ENCODE measurements around the gene PRXL2A. TPM values are rescaled to one million over a fixed set of nuclear protein-coding genes. Genes with fewer than 3 reads are reported as not detected.

PRXL2A gene, protein sequence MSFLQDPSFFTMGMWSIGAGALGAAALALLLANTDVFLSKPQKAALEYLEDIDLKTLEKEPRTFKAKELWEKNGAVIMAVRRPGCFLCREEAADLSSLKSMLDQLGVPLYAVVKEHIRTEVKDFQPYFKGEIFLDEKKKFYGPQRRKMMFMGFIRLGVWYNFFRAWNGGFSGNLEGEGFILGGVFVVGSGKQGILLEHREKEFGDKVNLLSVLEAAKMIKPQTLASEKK
- polyA plus RNA-seq (2012; ENCODE audit: insufficient read length, low read depth): 6.9 TPM

GRCh38 chr10:80408242-80409101 is at the start of gene PRXL2A:
PRXL2A (plus strand) TSS chr10:80408551; CDS start chr10:80420468, 11,917 bp downstream.
- TF ChIP-seq FOXP2 (optimal IDR thresholded peaks at IDR 0.05; ENCODE audit: borderline replicate concordance, extremely low read depth, extremely low read length, insufficient read depth): no peak

GRCh38 chr10:80359644-80360043 is 48.7 kb upstream of the PRXL2A start:
- no peak for TF ChIP-seq FOXP2 (optimal IDR thresholded peaks at IDR 0.05; ENCODE audit: borderline replicate concordance, extremely low read depth, extremely low read length, insufficient read depth)

GRCh38 chr10:80365510-80365909 is 42.8 kb upstream of the PRXL2A start:
- TF ChIP-seq POLR2AphosphoS5 (IDR thresholded peaks at IDR 0.05; ENCODE audit: low read depth, low read length) (no peak), FOXP2 (optimal IDR thresholded peaks at IDR 0.05; ENCODE audit: borderline replicate concordance, extremely low read depth, extremely low read length, insufficient read depth) (no peak), TAF1 (IDR thresholded peaks at IDR 0.05; ENCODE audit: borderline replicate concordance, insufficient read depth, low read length) (no peak), SIN3A (IDR thresholded peaks at IDR 0.05; ENCODE audit: borderline replicate concordance, insufficient read depth, low read length) (no peak)
- TF ChIP-seq, protein P1, sequence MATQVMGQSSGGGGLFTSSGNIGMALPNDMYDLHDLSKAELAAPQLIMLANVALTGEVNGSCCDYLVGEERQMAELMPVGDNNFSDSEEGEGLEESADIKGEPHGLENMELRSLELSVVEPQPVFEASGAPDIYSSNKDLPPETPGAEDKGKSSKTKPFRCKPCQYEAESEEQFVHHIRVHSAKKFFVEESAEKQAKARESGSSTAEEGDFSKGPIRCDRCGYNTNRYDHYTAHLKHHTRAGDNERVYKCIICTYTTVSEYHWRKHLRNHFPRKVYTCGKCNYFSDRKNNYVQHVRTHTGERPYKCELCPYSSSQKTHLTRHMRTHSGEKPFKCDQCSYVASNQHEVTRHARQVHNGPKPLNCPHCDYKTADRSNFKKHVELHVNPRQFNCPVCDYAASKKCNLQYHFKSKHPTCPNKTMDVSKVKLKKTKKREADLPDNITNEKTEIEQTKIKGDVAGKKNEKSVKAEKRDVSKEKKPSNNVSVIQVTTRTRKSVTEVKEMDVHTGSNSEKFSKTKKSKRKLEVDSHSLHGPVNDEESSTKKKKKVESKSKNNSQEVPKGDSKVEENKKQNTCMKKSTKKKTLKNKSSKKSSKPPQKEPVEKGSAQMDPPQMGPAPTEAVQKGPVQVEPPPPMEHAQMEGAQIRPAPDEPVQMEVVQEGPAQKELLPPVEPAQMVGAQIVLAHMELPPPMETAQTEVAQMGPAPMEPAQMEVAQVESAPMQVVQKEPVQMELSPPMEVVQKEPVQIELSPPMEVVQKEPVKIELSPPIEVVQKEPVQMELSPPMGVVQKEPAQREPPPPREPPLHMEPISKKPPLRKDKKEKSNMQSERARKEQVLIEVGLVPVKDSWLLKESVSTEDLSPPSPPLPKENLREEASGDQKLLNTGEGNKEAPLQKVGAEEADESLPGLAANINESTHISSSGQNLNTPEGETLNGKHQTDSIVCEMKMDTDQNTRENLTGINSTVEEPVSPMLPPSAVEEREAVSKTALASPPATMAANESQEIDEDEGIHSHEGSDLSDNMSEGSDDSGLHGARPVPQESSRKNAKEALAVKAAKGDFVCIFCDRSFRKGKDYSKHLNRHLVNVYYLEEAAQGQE (IDR thresholded peaks at IDR 0.05; ENCODE audit: insufficient read depth in 1 of 2, low read depth in 2 of 2, low read length in 2 of 2): no peak

DNA sequence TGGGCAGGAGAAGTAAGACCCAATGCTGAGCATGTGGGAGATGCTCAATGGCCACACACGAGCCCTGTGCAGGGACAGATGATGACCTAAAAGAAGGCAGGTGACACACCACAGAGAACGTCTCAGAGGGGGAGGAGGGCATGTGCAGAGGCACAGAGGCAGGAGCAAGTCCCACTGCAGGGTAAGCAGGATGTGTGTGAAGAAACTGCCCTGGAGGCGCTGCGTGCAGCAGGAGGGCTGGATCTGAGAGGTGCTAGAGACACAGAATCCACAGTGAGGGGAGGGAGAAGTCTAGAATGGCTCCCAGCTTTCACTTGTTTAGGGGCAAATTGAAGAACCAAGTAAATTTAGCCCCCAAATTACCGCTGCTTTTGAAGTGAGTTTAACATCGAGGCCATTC is 36.9 kb upstream of the PRXL2A start:
- TF ChIP-seq FOXP2 (optimal IDR thresholded peaks at IDR 0.05; ENCODE audit: borderline replicate concordance, extremely low read depth, extremely low read length, insufficient read depth) (no peak), TAF1 (IDR thresholded peaks at IDR 0.05; ENCODE audit: borderline replicate concordance, insufficient read depth, low read length) (no peak), POLR2AphosphoS5 (IDR thresholded peaks at IDR 0.05; ENCODE audit: low read depth, low read length) (no peak), SIN3A (IDR thresholded peaks at IDR 0.05; ENCODE audit: borderline replicate concordance, insufficient read depth, low read length) (no peak)
- TF ChIP-seq, protein P1 (IDR thresholded peaks at IDR 0.05; ENCODE audit: insufficient read depth in 1 of 2, low read depth in 2 of 2, low read length in 2 of 2): no peak

- TF ChIP-seq POLR2AphosphoS5 (IDR thresholded peaks at IDR 0.05; ENCODE audit: low read depth, low read length) (no peak), TAF1 (IDR thresholded peaks at IDR 0.05; ENCODE audit: borderline replicate concordance, insufficient read depth, low read length) (no peak), SIN3A (IDR thresholded peaks at IDR 0.05; ENCODE audit: borderline replicate concordance, insufficient read depth, low read length) (no peak), FOXP2 (optimal IDR thresholded peaks at IDR 0.05; ENCODE audit: borderline replicate concordance, extremely low read depth, extremely low read length, insufficient read depth) (no peak)
- TF ChIP-seq, protein P1 (IDR thresholded peaks at IDR 0.05; ENCODE audit: insufficient read depth in 1 of 2, low read depth in 2 of 2, low read length in 2 of 2): no peak
Observed at GRCh38 chr10:80372675-80373074, 35.7 kb upstream of the PRXL2A start.

DNA sequence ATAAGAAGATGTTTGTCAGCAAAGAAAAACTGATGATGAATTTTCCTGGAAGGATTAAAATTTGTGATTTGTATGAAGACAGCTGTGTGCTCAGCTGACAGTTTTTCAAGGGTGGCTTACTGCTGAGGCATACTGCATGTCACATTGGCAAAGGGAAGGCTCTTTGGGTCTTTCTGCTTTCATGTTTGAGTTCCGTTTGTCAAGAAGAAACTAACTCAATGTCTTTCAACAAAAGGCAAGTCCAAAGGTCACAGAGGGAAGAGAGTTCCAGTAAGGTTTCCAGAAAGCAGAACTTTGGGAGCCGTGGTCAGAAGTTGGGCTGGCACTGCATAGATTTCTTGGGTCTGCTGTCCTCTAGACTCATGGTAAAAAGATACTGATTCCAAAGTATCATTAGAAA is 34.8 kb upstream of the PRXL2A start:
- TF ChIP-seq FOXP2 (optimal IDR thresholded peaks at IDR 0.05; ENCODE audit: borderline replicate concordance, extremely low read depth, extremely low read length, insufficient read depth): no peak
